Skeletal muscle satellite cell (primary cell): Measurements from ENCODE around the gene CELSR2. TPM values are rescaled to one million over a fixed set of nuclear protein-coding genes. Genes with fewer than 3 reads are reported as not detected.

ENCODE experiments used
- H3K27me3 ChIP-seq: 2 replicates; pipeline ENCODE4 v1.7.0; 2013; ENCODE audit warnings: low read length; ENCODE audit not compliant: control insufficient read depth, insufficient read depth
- H3K36me3 ChIP-seq: 2 replicates; pipeline ENCODE4 v1.7.0; 2013; ENCODE audit warnings: mild to moderate bottlenecking, control low read depth, low read length; ENCODE audit not compliant: insufficient read depth
- H3K4me1 ChIP-seq: 2 replicates; pipeline ENCODE4 v1.7.0; 2013; ENCODE audit warnings: low read length; ENCODE audit not compliant: control insufficient read depth, insufficient read depth
- H3K4me2 ChIP-seq: 2 replicates; pipeline ENCODE4 v1.7.0; 2013; ENCODE audit warnings: mild to moderate bottlenecking, low read length
- H3K4me3 ChIP-seq: 2 replicates; pipeline ENCODE4 v1.7.0; 2013; ENCODE audit warnings: low read length
- H3K9ac ChIP-seq: 2 replicates; pipeline ENCODE4 v1.7.0; 2013; ENCODE audit warnings: mild to moderate bottlenecking, low read depth, low read length, moderate library complexity
- H3K9me3 ChIP-seq: replicated peaks from 2 replicates; pipeline ENCODE4 v1.7.0; 2013; ENCODE audit warnings: mild to moderate bottlenecking, control low read depth, low read length
- total RNA-seq: library from RNA; depleted of rRNA; stranded (reverse); fragments of >200 nt; gene quantifications from 2 replicates; pipeline ENCODE4 v1.2.3, GENCODE V29; 2012; rRNA removed

CELSR2 gene
- 0.25 and 0.44 TPM in 2 replicates for total RNA-seq

GRCh38 chr1:109248797-109249629 is at the start of gene CELSR2:
TSS of gene CELSR2 (plus strand) at chr1:109249539. CDS start at chr1:109250080, 541 bp downstream.
- H3K4me3 ChIP-seq: peak within 1 kb of the TSS; percentile 67
- no peaks in the 10 kb centered on the region for H3K9me3 ChIP-seq
- peak within 1 kb of the TSS; percentile 95 for H3K4me2 ChIP-seq
- H3K4me1 ChIP-seq: peaks cover 16% of the 10 kb centered on the region
- no peak within 1 kb of the TSS for H3K9ac ChIP-seq
- peaks cover 10% of the 10 kb centered on the region for H3K27me3 ChIP-seq
- H3K36me3 ChIP-seq: no peaks in the 10 kb centered on the region

- Histone ChIP-seq H3K9me3 (no peaks in the 10 kb centered on the region), H3K4me3 (no peak overlapping the region), H3K36me3 (no peaks in the 10 kb centered on the region), H3K27me3 (no peaks in the 10 kb centered on the region), H3K4me2 (no peak overlapping the region), H3K9ac (no peak overlapping the region), H3K4me1 (peaks cover 33% of the 10 kb centered on the region)
Observed at GRCh38 chr1:109199710-109200109, 49.6 kb upstream of the CELSR2 start.

GRCh38 chr1:109201123-109201703 is 48.1 kb upstream of the CELSR2 start:
- no peaks in the 10 kb centered on the region for H3K27me3 ChIP-seq
- H3K4me3 ChIP-seq: peak overlapping the region; percentile 43
- no peaks in the 10 kb centered on the region for H3K9me3 ChIP-seq
- peak overlapping the region; percentile 66 for H3K4me2 ChIP-seq
- no peak overlapping the region for H3K9ac ChIP-seq
- no peaks in the 10 kb centered on the region for H3K36me3 ChIP-seq
- peaks cover 33% of the 10 kb centered on the region for H3K4me1 ChIP-seq

- Histone ChIP-seq H3K4me2 (no peak overlapping the region), H3K27me3 (no peaks in the 10 kb centered on the region), H3K9ac (no peak overlapping the region), H3K9me3 (no peaks in the 10 kb centered on the region), H3K4me1 (peaks cover 14% of the 10 kb centered on the region), H3K36me3 (no peaks in the 10 kb centered on the region), H3K4me3 (no peak overlapping the region)
Observed at GRCh38 chr1:109204484-109204883, 44.9 kb upstream of the CELSR2 start.

GRCh38 chr1:109206339-109206738 is 43.0 kb upstream of the CELSR2 start:
- no peaks in the 10 kb centered on the region for H3K27me3 ChIP-seq
- peaks cover 8% of the 10 kb centered on the region for H3K4me1 ChIP-seq
- no peak overlapping the region for H3K9ac ChIP-seq
- H3K4me2 ChIP-seq: no peak overlapping the region
- no peak overlapping the region for H3K4me3 ChIP-seq
- no peaks in the 10 kb centered on the region for H3K9me3 ChIP-seq
- H3K36me3 ChIP-seq: no peaks in the 10 kb centered on the region

- peaks cover 3% of the 10 kb centered on the region for H3K4me1 ChIP-seq
- no peak overlapping the region for H3K4me3 ChIP-seq
- H3K9me3 ChIP-seq: no peaks in the 10 kb centered on the region
- H3K9ac ChIP-seq: no peak overlapping the region
- no peaks in the 10 kb centered on the region for H3K27me3 ChIP-seq
- no peak overlapping the region for H3K4me2 ChIP-seq
- H3K36me3 ChIP-seq: no peaks in the 10 kb centered on the region
Observed at GRCh38 chr1:109207467-109208103, 41.8 kb upstream of the CELSR2 start.

- no peak overlapping the region for H3K4me2 ChIP-seq
- no peaks in the 10 kb centered on the region for H3K36me3 ChIP-seq
- H3K4me1 ChIP-seq: peaks cover 6% of the 10 kb centered on the region
- H3K9me3 ChIP-seq: no peaks in the 10 kb centered on the region
- no peak overlapping the region for H3K4me3 ChIP-seq
- no peak overlapping the region for H3K9ac ChIP-seq
- no peaks in the 10 kb centered on the region for H3K27me3 ChIP-seq
Observed at GRCh38 chr1:109208394-109208793, 40.9 kb upstream of the CELSR2 start.

- no peak overlapping the region for H3K4me3 ChIP-seq
Observed at GRCh38 chr1:109208836-109209463, 40.4 kb upstream of the CELSR2 start.

GRCh38 chr1:109210058-109210457 is 39.3 kb upstream of the CELSR2 start:
- no peaks in the 10 kb centered on the region for H3K9me3 ChIP-seq
- H3K9ac ChIP-seq: no peak overlapping the region
- H3K27me3 ChIP-seq: no peaks in the 10 kb centered on the region
- no peak overlapping the region for H3K4me2 ChIP-seq
- H3K36me3 ChIP-seq: no peaks in the 10 kb centered on the region
- H3K4me3 ChIP-seq: no peak overlapping the region
- peaks cover 8% of the 10 kb centered on the region for H3K4me1 ChIP-seq

More at GRCh38 chr1:109208836-109209463, 40.4 kb upstream of the CELSR2 start:
- Histone ChIP-seq H3K4me1 (peaks cover 8% of the 10 kb centered on the region), H3K4me2 (peak overlapping the region; percentile 48), H3K36me3 (no peaks in the 10 kb centered on the region), H3K9me3 (no peaks in the 10 kb centered on the region), H3K9ac (no peak overlapping the region), H3K27me3 (no peaks in the 10 kb centered on the region)

- Histone ChIP-seq H3K27me3 (no peaks in the 10 kb centered on the region), H3K4me1 (peaks cover 17% of the 10 kb centered on the region), H3K36me3 (peaks cover under 1% of the 10 kb centered on the region), H3K4me2 (peak overlapping the region; percentile 80), H3K9ac (peak overlapping the region; percentile 93), H3K9me3 (no peaks in the 10 kb centered on the region), H3K4me3 (peak overlapping the region; percentile 93)
Observed at GRCh38 chr1:109213345-109213823, 36.0 kb upstream of the CELSR2 start.
